ENCODE results near the gene NUB1.

NUB1 gene

GRCh38 chr7:151314401-151314800, 27.2 kb upstream of the NUB1 start:
- DNase-seq (ENCODE audit: low read depth in 2 of 2): no peak

DNA sequence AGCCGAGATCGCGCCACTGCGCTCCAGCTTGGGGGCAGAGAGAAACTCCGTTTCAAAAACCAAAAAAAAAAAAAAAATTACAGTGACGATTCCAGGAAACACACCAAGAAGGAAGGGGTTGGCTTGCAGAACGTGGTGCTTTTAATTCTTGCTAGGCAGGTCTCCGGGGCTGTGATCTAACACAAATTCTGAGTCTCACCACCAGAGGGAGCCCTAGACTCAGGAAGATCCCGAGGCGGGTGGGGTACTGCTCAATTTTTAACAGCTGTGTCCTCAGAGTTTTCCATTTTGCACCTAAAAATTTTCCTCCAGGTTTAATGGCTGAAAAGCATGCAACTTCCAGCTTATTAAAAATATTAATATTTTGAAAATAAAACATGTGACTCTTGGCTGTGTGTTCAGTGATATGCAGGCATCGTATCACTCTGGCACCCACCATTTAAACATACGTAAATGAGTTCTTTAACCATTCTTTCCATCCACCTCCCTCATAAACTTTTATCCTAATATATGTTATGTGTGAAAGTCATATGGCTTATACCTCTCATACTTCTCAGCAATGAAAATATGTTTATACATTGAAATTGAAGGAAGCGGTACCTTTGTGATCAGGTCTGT, 26.5 kb upstream of the NUB1 start:
- DNase-seq (ENCODE audit: low read depth in 2 of 2): peak; percentile 52 to 72

DNA sequence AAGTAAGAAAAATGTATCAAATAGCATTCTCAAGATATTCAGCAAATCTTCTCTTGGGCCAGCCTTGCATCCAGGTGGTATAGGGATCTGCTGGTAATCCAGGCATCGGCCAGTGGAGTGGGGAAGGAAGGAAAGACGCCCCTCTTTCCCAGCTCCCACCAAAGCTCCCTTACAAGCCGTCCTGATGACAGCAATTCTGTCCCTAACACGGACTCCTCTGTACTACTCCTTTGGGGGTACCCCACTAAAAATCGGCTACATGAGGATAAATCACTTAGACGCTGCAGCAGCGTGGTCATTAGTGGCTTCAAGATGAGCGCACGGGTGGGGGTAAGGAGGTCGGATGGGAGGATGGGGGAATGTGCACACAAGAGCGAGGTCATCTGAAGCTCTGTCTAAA, 24.7 kb upstream of the NUB1 start:
- DNase-seq (ENCODE audit: low read depth in 2 of 2): no peak

DNA sequence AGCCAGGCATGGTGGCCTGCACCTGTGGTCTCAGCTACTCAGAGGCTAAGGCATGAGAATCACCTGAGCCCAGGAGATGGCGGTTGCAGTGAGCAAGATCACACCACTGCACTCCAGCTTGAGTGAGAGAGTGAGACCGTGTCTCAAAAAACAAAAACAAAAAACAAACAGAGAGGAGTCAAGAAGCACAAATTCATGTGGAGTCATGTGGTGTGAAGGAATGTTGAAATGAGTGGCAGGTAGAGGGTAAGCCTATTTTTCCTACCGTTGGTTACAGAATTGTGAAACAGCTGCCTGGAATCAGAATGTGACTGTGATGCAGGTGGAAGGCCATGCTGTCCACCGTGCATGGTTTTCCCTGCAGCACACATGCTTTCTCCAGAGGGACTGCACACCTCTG, 23.7 kb upstream of the NUB1 start:
- DNase-seq (ENCODE audit: low read depth in 2 of 2): no peak

DNA sequence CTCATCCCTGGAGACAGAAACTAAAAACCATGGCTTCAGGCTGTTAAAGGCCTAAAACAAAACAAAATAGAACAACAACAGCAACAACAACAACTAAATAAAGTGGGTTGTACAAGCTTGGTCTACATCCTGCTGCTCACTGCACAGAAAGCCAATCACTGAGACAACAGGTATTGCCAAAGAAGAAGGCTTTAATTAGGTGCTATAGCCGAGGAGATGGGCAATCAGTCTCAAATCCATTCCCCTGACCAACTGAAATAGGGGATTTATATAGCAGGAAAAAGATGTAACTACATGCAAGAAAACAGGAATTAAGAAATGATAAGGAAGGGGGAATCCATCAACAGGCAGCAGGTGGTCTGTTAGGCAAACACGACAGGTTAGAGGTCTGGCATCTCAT, 22.4 kb upstream of the NUB1 start:
- no peak for DNase-seq (ENCODE audit: low read depth in 2 of 2)

- no peak for DNase-seq (ENCODE audit: low read depth in 2 of 2)
These were observed 21.3 kb upstream of the NUB1 start for GRCh38 chr7:151320263-151320845.

- no peak for DNase-seq (ENCODE audit: low read depth in 2 of 2)
These were observed 20.3 kb upstream of the NUB1 start for GRCh38 chr7:151321341-151321740.

GRCh38 chr7:151322906-151323305, 18.7 kb upstream of the NUB1 start:
- no peak for DNase-seq (ENCODE audit: low read depth in 2 of 2)

- DNase-seq (ENCODE audit: low read depth in 2 of 2): no peak
These were observed 14.6 kb upstream of the NUB1 start for GRCh38 chr7:151327022-151327421.

GRCh38 chr7:151327659-151328058, 14.0 kb upstream of the NUB1 start:
- DNase-seq (ENCODE audit: low read depth in 2 of 2): no peak

DNA sequence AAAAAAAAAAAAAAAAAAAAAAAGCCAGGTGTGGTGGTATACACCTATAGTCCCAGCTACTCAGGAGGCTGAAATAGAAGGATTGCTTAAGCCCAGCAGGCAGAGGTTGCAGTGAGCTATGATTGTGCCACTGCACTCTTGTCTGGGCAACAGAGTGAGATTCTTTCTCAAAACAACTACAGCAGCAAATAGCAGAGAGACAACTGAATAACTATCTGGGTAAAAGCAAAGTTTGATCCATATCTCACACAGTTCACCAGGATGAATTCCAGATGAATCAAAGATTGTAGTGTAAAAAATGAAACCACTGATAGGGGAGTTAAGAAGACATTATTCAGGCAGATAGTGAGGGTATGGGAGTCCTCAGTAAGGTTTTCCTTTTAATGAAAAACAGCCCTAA, 11.4 kb upstream of the NUB1 start:
- DNase-seq (ENCODE audit: low read depth in 2 of 2): no peak

- no peak for DNase-seq (ENCODE audit: low read depth in 2 of 2)
These were observed 11.0 kb upstream of the NUB1 start for GRCh38 chr7:151330661-151331060.

DNA sequence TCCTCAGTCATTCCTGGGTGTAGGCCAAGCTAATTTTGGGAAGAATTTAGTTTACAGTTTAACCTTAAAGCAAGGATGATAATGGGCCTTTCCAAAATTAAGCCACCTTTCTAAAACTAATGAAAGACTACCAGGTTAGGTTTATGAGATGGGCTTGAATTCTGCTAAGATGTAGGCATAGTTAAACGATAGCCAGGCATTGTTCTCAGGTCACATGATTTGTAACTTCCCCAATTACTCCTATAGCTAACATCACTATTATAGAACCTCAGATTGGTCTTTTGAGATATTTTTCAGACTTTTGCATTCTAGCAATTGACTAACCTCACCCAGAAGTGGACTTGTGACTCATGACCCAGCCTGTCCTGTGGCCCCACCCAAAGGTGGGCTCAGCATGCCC, 7.0 kb upstream of the NUB1 start:
- DNase-seq (ENCODE audit: low read depth in 2 of 2): no peak

DNA sequence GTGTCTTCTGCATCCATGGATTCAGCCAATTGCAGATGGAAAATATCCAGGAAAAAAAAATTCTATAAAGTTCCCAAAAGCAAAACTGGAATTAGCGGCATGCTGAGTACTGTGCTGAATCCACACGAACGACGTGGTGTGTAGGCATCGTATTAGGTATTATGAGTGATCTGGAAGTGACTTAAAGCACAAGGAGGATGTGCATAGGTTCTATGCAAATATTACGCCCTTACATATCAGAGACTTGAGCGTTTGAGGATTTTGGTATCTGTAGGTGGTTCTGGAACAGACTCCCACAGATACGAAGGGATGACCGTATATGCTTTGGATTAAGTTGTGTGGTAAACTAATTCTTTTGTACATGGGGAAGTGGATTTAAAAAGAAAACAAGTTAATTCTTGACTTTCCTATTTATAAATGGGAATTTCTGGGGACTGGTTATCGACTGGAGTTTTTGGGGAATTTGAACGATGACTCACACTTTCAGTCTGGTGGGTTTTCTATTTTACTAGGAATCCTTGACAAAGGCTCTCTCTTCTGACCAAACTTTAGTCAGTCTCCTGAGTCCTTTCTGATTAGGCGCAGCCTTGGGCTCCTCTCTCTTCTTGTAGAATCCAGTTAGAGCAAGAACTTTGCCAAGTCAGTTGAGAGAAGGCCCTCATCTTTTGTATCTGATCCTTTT, 5.4 kb upstream of the NUB1 start:
- DNase-seq (ENCODE audit: low read depth in 2 of 2): no peak

DNA sequence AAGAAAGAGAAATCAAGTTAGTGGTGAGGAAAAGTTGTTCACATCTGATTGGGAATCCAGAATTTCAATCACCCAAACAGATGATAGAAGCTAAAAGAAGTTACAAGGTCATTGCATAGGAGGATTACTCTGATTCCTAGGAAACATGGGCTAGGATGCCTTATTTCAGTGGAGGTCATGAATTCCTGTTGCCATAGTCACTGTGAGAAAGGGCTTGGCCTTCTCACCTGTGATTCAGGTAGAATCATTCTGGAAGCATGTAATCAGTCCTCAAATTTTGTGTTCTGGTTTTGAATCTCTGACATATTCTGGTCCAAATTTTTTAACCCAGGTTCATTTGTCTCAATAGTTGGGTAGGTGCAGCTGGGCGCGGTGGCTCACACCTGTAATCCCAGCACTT, 4.3 kb upstream of the NUB1 start:
- no peak for DNase-seq (ENCODE audit: low read depth in 2 of 2)

DNA sequence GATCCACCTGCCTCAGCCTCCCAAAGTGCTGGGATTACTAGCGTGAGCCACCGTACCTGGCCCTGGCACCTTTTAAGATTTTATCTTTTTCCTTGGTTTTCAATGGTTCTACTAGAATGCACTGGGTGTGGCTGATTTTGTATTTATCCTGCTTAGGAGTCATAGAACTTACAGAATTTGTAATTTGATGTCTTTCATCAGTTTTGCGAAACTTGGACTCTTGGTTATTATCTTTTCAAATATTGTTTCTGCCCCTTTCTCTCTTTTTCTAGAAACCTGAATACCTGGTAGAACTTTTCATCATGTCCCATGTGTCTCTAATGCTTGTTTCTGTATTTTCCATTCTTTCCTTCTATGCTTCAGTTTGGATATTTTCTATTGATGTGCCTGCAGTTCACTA, 2.8 kb upstream of the NUB1 start:
- no peak for DNase-seq (ENCODE audit: low read depth in 2 of 2)

DNA sequence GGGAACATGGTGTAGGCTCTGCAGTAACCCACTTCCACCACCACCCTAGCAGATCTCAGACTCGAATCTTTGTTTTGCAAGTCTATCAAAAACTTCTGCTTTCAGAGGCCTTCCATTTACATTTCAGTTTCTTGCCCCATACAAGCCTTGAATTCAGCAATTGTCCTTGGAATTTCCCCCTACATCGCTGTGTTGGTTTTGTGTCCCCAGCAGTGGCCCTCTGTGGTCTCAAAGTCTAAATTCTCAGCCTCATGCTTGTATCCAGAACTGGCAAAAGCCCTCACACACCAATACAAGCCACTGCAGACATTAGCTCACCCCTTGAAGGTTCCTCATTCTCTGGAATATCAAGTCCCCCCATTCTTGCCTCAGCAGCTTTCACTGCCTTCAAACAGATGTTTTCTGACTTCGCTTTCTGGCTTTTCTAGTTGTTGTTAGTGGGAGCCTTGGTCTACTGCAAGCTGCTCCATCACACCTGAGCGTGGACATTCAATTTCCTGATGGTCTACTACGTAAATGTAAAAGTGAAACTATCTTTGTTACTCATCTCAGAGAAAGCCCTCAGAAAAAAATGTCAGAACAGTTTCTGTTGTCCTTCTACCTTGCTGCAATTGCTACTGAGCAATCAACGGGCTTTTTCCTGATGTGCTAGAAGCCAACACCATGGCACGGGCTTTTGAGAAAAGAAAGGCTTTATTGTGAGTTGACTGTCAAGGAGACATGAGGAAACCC, 1.8 kb upstream of the NUB1 start:
- DNase-seq (ENCODE audit: low read depth in 2 of 2): no peak

- DNase-seq (ENCODE audit: low read depth in 2 of 2): no peak
These were observed 737 bp upstream of the NUB1 start for GRCh38 chr7:151340794-151341356.

- DNase-seq (ENCODE audit: low read depth in 2 of 2): no peak
These were observed 562 bp downstream of the NUB1 start for GRCh38 chr7:151342102-151342646.

DNA sequence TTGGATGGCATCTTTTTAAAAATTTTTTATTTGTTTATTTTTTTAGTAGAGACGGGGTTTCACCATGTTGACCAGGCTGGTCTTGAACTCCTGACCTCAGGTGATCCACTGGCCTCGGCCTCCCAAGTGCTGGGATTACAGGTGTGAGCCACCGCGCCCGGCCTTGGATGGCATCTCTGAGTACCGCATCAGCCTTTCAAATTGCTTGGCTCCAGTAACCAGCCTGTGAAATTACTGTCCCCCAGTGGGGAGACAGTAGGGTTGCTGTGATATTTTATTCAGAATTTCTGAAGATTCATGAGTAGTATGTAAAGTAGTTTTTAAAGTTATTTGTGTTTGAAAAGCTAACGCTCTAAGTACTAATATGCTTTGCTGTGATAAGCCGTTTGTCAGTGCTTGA, 1.2 kb downstream of the NUB1 start:
- no peak for DNase-seq (ENCODE audit: low read depth in 2 of 2)

GRCh38 chr7:151343516-151343915, 1.9 kb downstream of the NUB1 start:
- no peak for DNase-seq (ENCODE audit: low read depth in 2 of 2)
